ENCODE results near the gene MIPEP.

Gene MIPEP

DNA sequence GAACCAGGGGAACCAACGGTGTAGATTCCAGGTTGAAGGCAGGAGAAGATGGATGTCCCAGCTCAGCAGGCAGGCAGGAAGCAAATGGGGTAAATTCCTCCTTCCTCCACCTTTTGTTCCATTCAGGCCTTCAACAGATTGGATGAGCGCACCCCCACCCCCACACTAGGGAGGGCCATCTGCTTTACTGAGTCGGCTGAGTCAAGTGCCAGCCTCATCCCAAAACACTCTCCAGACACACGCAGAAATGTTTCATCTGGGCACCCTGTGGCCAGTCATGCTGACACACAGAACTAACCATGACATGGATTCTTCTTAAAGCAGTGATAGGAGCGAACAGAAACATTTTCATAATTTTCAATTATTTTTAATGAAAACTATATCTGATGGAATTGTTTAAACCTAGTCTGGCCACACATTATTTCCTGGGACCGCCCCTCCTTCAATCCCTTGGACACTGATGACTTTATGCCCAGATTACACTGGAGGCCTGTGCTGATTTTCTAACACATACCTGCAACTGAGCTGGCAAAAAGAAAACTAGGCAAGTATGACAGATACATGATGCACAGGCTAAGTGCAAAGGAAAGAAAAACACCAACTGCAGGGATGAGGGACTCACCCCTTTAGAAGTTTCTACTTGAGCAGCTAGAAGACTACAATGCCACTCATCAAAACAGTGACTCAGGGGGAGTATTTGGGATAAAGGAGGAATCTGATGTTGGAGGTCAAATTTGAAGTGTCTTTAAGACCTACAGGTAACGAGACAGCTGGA, 164.8 kb downstream of the MIPEP start:
- no peak overlapping the region for H3K4me3 ChIP-seq (replicated peaks in 1 of 2; ENCODE audit: low read depth in 2 of 2, low read length in 2 of 2)
- TF ChIP-seq CTCF (IDR thresholded peaks at IDR 0.05; ENCODE audit: low read depth, low read length), result no peak
- DNase-seq (ENCODE audit: low read depth in 2 of 2), result peak in 1 of 2 donors; percentile 71

GRCh38 chr13:23723471-23723870, 165.7 kb downstream of the MIPEP start:
- no peak overlapping the region for H3K4me3 ChIP-seq (replicated peaks in 1 of 2; ENCODE audit: low read depth in 2 of 2, low read length in 2 of 2)
- peak; percentile 48 to 63 for DNase-seq (ENCODE audit: low read depth in 2 of 2)
- TF ChIP-seq CTCF (IDR thresholded peaks at IDR 0.05; ENCODE audit: low read depth, low read length), result no peak

DNA sequence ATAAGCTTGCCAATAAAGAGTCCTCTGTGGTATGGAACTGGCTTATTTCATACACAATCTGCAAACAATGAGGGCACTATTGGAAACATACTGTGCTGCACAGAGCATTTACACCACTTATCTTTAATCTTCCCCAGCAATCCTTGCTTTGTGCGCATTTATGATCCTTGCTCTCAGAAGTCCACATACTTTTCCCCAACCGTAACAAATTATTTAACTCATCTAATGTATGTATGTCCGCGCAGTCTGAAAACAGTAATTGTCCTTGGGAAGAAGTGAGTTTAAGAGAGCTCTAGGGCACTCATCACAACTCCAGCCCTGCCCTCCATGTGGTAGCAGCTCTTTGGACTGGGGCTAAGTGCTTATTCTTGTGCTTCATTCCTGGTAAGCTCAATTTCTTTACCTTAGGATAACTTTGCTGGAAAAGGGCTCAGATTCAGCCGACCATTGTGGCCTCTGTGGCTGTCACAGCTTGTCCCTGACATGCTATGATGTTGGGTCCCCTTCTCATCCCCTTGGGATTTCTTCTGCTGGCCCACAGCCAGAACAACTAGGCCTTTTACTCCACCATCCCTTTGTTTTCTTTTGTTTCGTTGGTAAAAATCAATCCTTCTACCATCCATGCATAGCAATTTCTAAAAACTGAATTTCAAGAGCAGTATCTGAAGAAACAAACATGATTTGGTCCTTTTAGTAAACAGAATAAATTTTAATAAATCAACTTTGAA, 166.3 kb downstream of the MIPEP start:
- TF ChIP-seq CTCF (IDR thresholded peaks at IDR 0.05; ENCODE audit: low read depth, low read length), result no peak
- no peak overlapping the region for H3K4me3 ChIP-seq (replicated peaks in 1 of 2; ENCODE audit: low read depth in 2 of 2, low read length in 2 of 2)
- no peak for DNase-seq (ENCODE audit: low read depth in 2 of 2)

DNA sequence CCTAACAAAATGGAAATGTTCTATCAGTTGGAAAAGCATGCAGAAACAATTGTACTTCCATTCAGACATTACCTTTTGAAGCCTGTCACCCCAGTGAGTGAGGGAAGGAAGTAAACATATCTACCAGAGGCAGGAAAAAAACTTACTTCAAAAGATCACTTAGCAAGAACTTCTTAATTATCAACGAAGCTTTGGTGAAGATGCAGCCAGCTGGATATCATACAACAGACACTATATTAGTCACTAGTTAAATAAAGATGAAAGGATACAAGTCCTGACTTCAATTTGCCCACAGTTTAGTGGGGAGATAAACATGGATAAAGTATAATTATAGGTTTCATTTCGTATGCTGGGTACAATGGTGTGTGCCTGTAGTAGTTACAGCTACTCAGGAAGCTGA, 170.2 kb downstream of the MIPEP start:
- no peak for TF ChIP-seq CTCF (IDR thresholded peaks at IDR 0.05; ENCODE audit: low read depth, low read length)
- H3K4me3 ChIP-seq (replicated peaks in 1 of 2; ENCODE audit: low read depth in 2 of 2, low read length in 2 of 2), result no peak overlapping the region
- DNase-seq (ENCODE audit: low read depth in 2 of 2), result no peak

GRCh38 chr13:23716401-23716800, 172.8 kb downstream of the MIPEP start:
- TF ChIP-seq CTCF (IDR thresholded peaks at IDR 0.05; ENCODE audit: low read depth, low read length), result no peak
- H3K4me3 ChIP-seq (replicated peaks in 1 of 2; ENCODE audit: low read depth in 2 of 2, low read length in 2 of 2), result no peak overlapping the region
- DNase-seq (ENCODE audit: low read depth in 2 of 2), result no peak

GRCh38 chr13:23715762-23716235, 173.4 kb downstream of the MIPEP start:
- TF ChIP-seq CTCF (IDR thresholded peaks at IDR 0.05; ENCODE audit: low read depth, low read length), result peak; percentile 33

More at GRCh38 chr13:23715762-23716235, 173.4 kb downstream of the MIPEP start:
- DNase-seq (ENCODE audit: low read depth in 2 of 2), result peak in 1 of 2 donors; percentile 36
- H3K4me3 ChIP-seq (replicated peaks in 1 of 2; ENCODE audit: low read depth in 2 of 2, low read length in 2 of 2), result no peak overlapping the region

Measured in cardiac fibroblast (primary cell).